Thymus (tissue), 11 donors: ENCODE results near the gene INHBE. TPM values are rescaled to one million over a fixed set of nuclear protein-coding genes. Genes with fewer than 3 reads are reported as not detected.

Experiments
- DNase-seq, 9 donors: peaks; one replicate each; pipeline ENCODE4 v3.0.0-alpha.2; 2013; ENCODE audit warnings: low spot score in 9 of 9, low read depth in 6 of 9, missing footprints in 1 of 9
- H3K27ac ChIP-seq, 2 donors: one replicate each; pipeline ENCODE4 v1.5.1; 2013; ENCODE audit warnings: control low read depth in 1 of 2, low read depth in 1 of 2, low read length in 1 of 2, mild to moderate bottlenecking in 1 of 2, moderate library complexity in 1 of 2
- H3K27me3 ChIP-seq, 2 donors: one replicate each; pipeline ENCODE4 v1.5.1; 2013; ENCODE audit warnings: low read length in 1 of 2; ENCODE audit not compliant: control insufficient read depth in 2 of 2, insufficient read depth in 1 of 2
- H3K36me3 ChIP-seq, 2 donors: one replicate each; pipeline ENCODE4 v1.5.1; 2013; ENCODE audit warnings: low read length in 1 of 2, mild to moderate bottlenecking in 1 of 2, moderate library complexity in 1 of 2; ENCODE audit not compliant: control insufficient read depth in 2 of 2, insufficient read depth in 2 of 2
- H3K4me1 ChIP-seq, 2 donors: one replicate each; pipeline ENCODE4 v1.5.1; 2013; ENCODE audit warnings: low read length in 2 of 2; ENCODE audit not compliant: control insufficient read depth in 2 of 2, insufficient read depth in 2 of 2
- H3K4me3 ChIP-seq, 2 donors: one replicate each; pipeline ENCODE4 v1.5.1; 2013; ENCODE audit warnings: low read length in 2 of 2, control low read depth in 1 of 2, mild to moderate bottlenecking in 1 of 2
- H3K9me3 ChIP-seq, 2 donors: one replicate each; pipeline ENCODE4 v1.5.1; 2013; ENCODE audit warnings: low read length in 1 of 2, mild to moderate bottlenecking in 1 of 2; ENCODE audit not compliant: control insufficient read depth in 2 of 2, insufficient read depth in 1 of 2
- WGBS: extraction: QIAGEN DNeasy Blood & Tissue Kit; methylation state at CpG from one replicate; pipeline ENCODE4 v1.1.7; 2013; 5-methylcytosine and 5-hydroxymethylcytosine counted together
- polyA plus RNA-seq: library from polyadenylated mRNA; stranded (reverse); fragments of 200-250 nt; gene quantifications from one replicate; pipeline ENCODE4 v1.2.3, GENCODE V29; 2013
- total RNA-seq: library from RNA; stranded (reverse); fragments of 120-200 nt; gene quantifications from one replicate; pipeline ENCODE4 v1.2.4, GENCODE V29; 2013
- donor health status: healthy.

Gene INHBE
- total and polyA plus RNA-seq, 2 donors = 0.09 to 0.14 TPM

DNA sequence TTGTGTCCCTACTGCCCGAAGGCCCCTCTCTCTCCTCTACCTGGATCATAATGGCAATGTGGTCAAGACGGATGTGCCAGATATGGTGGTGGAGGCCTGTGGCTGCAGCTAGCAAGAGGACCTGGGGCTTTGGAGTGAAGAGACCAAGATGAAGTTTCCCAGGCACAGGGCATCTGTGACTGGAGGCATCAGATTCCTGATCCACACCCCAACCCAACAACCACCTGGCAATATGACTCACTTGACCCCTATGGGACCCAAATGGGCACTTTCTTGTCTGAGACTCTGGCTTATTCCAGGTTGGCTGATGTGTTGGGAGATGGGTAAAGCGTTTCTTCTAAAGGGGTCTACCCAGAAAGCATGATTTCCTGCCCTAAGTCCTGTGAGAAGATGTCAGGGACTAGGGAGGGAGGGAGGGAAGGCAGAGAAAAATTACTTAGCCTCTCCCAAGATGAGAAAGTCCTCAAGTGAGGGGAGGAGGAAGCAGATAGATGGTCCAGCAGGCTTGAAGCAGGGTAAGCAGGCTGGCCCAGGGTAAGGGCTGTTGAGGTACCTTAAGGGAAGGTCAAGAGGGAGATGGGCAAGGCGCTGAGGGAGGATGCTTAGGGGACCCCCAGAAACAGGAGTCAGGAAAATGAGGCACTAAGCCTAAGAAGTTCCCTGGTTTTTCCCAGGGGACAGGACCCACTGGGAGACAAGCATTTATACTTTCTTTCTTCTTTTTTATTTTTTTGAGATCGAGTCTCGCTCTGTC lies 1.8 kb downstream of the INHBE start:
- H3K27ac ChIP-seq = no peak overlapping the region
- H3K4me1 ChIP-seq = peaks cover 14 to 44% of the 10 kb centered on the region in 2 donors
- WGBS = 99% methylated on average over 6 of the region's 6 CpGs
- H3K27me3 ChIP-seq = peaks cover 18 to 34% of the 10 kb centered on the region in 2 donors
- no peak for DNase-seq
- no peaks in the 10 kb centered on the region for H3K36me3 ChIP-seq
- H3K4me3 ChIP-seq = no peak overlapping the region
- H3K9me3 ChIP-seq = no peaks in the 10 kb centered on the region

DNA sequence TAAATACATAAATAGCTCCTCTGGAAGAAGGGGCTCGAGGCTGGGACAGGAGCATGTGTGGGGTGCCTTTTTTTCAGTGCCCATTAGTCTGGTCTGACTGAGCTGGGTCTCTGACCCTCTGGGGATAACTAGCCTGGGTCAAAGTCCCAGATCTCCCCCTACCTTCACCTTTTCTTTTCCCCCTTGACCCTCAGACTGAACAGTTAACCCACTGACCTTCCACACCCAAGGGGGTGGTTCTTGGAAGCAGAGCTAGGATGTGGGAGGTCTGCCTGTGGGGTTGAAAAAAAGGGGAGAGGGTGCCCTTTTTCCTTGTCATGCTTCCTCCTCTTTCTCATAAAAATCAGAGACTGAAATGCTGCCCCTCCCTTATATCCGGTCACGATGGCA lies 3.6 kb downstream of the INHBE start:
- peak overlapping the region; percentile 70 to 77 for H3K4me3 ChIP-seq
- peak overlapping the region; percentile 79 to 85 for H3K27ac ChIP-seq
- H3K4me1 ChIP-seq = peaks cover 14 to 48% of the 10 kb centered on the region in 2 donors
- WGBS = 28% methylated on average over 3 of the region's 3 CpGs
- H3K36me3 ChIP-seq = no peaks in the 10 kb centered on the region
- H3K27me3 ChIP-seq = peaks cover 18 to 39% of the 10 kb centered on the region in 2 donors
- no peaks in the 10 kb centered on the region for H3K9me3 ChIP-seq
- DNase-seq = no peak

DNA sequence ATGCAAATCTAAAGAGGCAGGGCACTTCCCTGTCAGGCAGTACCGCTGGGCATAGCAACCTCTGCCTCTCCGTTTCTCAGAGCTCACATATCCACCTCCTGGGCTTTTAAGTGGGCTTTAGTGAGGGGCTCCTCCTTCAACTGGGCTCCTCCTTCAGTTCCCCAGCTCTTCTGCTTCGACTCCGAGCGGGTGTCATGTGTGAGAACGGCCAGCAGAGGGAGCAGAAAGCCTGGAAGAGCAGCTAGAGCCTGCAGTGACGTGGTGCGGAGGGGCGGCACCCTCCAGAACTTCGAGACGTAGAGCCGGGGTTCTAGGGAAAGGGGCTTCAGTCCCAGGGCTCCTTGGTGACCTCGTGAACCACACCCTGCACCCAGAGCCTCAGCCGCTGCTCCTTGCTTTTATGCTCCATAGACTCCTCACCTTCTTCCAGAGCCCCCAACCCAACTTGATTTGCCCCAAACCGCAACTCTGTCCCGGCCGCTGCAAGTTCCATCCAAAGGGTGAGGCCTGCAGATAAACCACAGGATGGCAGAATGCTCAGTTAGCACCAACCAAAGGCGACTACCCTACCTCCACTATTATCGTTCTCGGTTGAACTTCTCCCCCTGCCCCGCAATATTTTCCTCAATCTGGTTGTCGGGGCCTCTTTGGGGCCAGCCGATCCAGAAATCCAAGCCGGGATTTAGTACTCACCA lies 4.1 kb downstream of the INHBE start:
- WGBS = under 1% methylated on average over 24 of the region's 24 CpGs
- peaks cover 14 to 48% of the 10 kb centered on the region in 2 donors for H3K4me1 ChIP-seq
- H3K9me3 ChIP-seq = no peaks in the 10 kb centered on the region
- H3K27ac ChIP-seq = peak overlapping the region; percentile 79 to 85
- peak; percentile 91 to 98 (median 96) for DNase-seq
- peaks cover 18 to 44% of the 10 kb centered on the region in 2 donors for H3K27me3 ChIP-seq
- no peaks in the 10 kb centered on the region for H3K36me3 ChIP-seq
- H3K4me3 ChIP-seq = peak overlapping the region; percentile 70 to 77

DNA sequence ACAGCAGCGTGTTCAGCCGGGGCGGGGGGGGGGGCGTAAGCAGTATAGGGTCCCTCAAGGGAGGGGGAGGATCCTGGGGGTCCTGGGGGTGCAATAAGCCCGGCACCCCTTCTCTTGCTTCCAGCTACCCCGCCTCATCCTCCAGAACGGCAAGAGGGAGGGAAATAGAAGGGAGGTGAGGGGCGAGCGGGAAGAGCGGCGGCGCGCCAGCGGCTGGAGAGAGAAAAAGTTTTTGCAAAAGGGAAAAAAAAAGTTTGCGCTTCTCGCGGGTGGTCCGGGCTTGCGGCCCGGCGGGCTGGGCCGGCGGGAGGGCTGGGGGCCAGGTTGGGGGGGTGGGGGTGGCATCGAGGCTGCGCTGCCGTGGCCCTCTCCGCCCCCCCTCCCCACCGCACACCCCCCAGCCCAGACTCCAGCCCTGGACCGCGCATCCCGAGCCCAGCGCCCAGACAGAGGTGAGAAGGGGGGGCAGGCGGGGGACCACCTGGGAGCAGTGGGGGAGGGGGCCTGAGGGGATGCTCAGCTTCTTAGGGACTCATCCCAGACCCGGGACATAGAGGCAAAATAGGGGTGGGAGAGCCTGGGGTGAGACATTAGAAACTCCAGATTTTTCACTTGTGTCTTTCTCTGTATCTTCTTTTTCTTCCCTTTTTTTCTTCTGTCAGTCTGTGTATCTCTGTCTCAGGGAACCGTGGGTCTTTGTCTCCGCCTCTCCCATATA lies 4.8 kb downstream of the INHBE start, which contains the start of gene GLI1:
TSS of gene GLI1 (plus strand) at position 36 of the 718 bp plus-strand sequence. CDS start 3,907 bp downstream, outside the sequence.
- DNase-seq = peak in 1 of 9 donors; percentile 19
- H3K9me3 ChIP-seq = no peaks in the 10 kb centered on the region
- peak within 1 kb of the TSS; percentile 79 to 85 for H3K27ac ChIP-seq
- 1% methylated on average over 36 of the region's 36 CpGs for WGBS
- peak within 1 kb of the TSS; percentile 70 to 77 for H3K4me3 ChIP-seq
- peaks cover 14 to 48% of the 10 kb centered on the region in 2 donors for H3K4me1 ChIP-seq
- peaks cover 18 to 45% of the 10 kb centered on the region in 2 donors for H3K27me3 ChIP-seq
- H3K36me3 ChIP-seq = no peaks in the 10 kb centered on the region

DNA sequence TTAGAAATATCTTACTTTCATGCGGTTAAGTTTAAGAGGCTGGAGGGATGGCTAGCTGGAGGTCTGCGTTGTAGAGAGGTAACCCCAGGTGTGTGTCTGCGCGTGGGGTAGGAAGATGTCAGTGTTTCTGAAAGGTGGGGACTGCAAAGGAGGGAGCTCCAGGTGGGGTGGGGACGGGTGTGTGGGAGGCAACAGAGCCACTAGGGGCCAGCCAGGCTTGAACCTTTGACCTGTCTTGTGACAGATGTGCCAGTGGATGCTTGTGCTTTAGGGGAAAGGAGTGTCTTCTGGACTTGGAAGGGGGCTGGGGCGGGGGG lies 5.3 kb downstream of the INHBE start:
- H3K4me3 ChIP-seq = peak overlapping the region in 1 of 2 donors; percentile 70
- no peaks in the 10 kb centered on the region for H3K36me3 ChIP-seq
- H3K4me1 ChIP-seq = peaks cover 14 to 48% of the 10 kb centered on the region in 2 donors
- peaks cover 18 to 44% of the 10 kb centered on the region in 2 donors for H3K27me3 ChIP-seq
- H3K27ac ChIP-seq = no peak overlapping the region
- WGBS = 5% methylated on average over 6 of the region's 6 CpGs
- no peaks in the 10 kb centered on the region for H3K9me3 ChIP-seq
- peak in 1 of 9 donors; percentile 34 for DNase-seq

DNA sequence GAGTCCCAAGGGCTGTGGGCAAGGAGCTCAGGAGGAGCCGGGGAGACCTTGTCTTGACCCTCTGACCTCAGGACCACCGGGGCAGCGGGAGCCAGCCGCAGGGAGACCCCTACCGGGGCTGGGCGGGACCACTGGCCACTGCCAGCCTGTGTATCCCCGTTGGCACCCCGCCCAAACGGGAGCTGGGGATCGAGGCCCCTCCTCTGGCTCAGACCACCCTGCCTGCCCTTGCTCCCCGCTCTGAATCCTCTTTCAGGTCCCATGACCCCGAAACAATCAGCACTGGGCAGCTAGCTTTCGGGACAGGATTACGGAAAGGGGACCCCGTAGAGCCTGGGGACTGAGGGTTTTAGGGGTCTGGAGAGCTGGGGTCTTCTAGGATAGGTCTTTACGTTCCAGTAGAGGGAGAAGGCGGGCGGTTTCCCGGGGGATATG lies 5.8 kb downstream of the INHBE start:
- Histone ChIP-seq H3K4me1 (peaks cover 14 to 48% of the 10 kb centered on the region in 2 donors), H3K27me3 (peaks cover 18 to 40% of the 10 kb centered on the region in 2 donors), H3K27ac (no peak overlapping the region), H3K36me3 (no peaks in the 10 kb centered on the region), H3K9me3 (no peaks in the 10 kb centered on the region), H3K4me3 (peak overlapping the region; percentile 48 to 59)
- WGBS = 5% methylated on average over 19 of the region's 19 CpGs
- DNase-seq = no peak

DNA sequence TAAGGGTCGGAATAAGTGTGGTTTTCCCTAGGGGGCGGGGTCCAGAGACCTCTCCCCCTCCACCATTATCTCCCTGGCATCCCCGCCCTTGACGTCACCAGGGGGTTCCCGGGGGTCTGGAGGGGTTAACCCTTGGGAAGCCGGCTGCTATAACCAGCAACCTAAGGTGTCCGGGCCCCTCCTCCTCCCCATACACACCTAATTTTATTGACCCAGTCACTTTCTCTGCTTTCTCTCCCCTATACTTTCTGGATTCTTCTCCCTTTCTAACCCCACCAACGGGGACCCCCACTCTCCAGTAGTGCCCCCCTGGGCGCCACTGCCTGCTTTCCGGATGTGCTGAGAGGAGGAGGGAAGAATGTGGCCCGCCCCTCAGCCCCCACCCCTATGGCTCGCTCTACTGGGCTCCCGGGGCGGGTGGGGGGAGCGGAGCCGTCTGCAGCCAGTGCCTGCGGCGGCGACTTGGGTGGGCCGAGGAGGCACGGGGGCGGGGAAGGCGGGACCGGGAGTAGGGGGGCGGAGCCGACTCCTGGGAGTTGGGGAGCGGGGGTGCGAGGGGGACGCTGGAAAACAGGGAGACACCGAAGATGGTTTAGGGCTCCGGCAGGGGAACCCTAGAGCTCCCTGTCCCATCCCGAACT lies 6.3 kb downstream of the INHBE start:
- H3K9me3 ChIP-seq = no peaks in the 10 kb centered on the region
- peak overlapping the region; percentile 48 to 59 for H3K4me3 ChIP-seq
- peaks cover 18 to 37% of the 10 kb centered on the region in 2 donors for H3K27me3 ChIP-seq
- WGBS = under 1% methylated on average over 32 of the region's 32 CpGs
- no peaks in the 10 kb centered on the region for H3K36me3 ChIP-seq
- peaks cover 14 to 43% of the 10 kb centered on the region in 2 donors for H3K4me1 ChIP-seq
- no peak overlapping the region for H3K27ac ChIP-seq
- peak in 1 of 9 donors; percentile 52 for DNase-seq

DNA sequence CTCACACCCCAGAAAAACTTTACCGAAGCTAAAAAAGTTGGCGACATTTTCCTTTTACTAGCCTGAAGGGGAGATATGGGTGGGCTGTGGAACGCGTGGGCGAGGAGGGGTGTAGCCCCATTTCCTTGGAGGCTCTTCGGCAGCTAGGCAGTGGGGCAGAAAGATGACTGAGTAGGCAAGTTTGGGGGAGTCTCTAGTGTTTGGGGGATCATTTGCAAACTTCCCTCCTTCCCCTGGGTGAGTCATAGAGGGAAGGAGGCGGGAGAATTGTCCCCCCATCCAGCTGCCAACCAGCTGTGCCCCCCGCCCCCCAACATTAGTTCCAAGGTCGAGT lies 6.8 kb downstream of the INHBE start:
- WGBS = under 1% methylated on average over 9 of the region's 9 CpGs
- no peak overlapping the region for H3K27ac ChIP-seq
- peaks cover 18 to 37% of the 10 kb centered on the region in 2 donors for H3K27me3 ChIP-seq
- H3K9me3 ChIP-seq = no peaks in the 10 kb centered on the region
- H3K4me1 ChIP-seq = peaks cover 14 to 43% of the 10 kb centered on the region in 2 donors
- H3K4me3 ChIP-seq = peak overlapping the region; percentile 48 to 59
- peaks cover 0 to under 1% of the 10 kb centered on the region in 2 donors for H3K36me3 ChIP-seq
- peak in 2 of 9 donors; percentile 27 to 49 for DNase-seq
